GM12873 (cell line): Measurements from ENCODE around the gene ADAP1.

Source experiments
- CTCF ChIP-seq: IDR thresholded peaks from 2 replicates; pipeline ENCODE4 v1.5.1; 2012; ENCODE audit warnings: low read depth, mild to moderate bottlenecking, moderate library complexity, low read length, control low read depth; ENCODE audit not compliant: insufficient read depth; ENCODE audit errors: missing control alignments

The ADAP1 gene

GRCh38 chr7:910441-910861 is 44.0 kb downstream of the ADAP1 start:
- no peak for TF ChIP-seq CTCF

GRCh38 chr7:909358-910329 is 44.8 kb downstream of the ADAP1 start:
- no peak for TF ChIP-seq CTCF

- peak; percentile 91 for TF ChIP-seq CTCF
Observed at GRCh38 chr7:908591-909357, 45.7 kb downstream of the ADAP1 start.

GRCh38 chr7:908159-908581 is 46.3 kb downstream of the ADAP1 start:
- no peak for TF ChIP-seq CTCF

GRCh38 chr7:907158-907980 is 47.1 kb downstream of the ADAP1 start:
- no peak for TF ChIP-seq CTCF

GRCh38 chr7:906776-907157 is 47.7 kb downstream of the ADAP1 start:
- no peak for TF ChIP-seq CTCF
